Neuronal stem cell (in vitro differentiated cells): Measurements from ENCODE around the gene ARID5A.

ENCODE experiments used
- DNase-seq: peaks from one replicate; pipeline ENCODE4 v3.0.0-alpha.2; 2013; ENCODE audit warnings: low spot score
- H2AFZ ChIP-seq: one replicate; pipeline ENCODE4 v1.6.1; 2013; ENCODE audit warnings: mild to moderate bottlenecking, low read length, inconsistent platforms
- H2AK5ac ChIP-seq: 2 replicates; pipeline ENCODE4 v1.6.1; 2013; ENCODE audit warnings: low read depth, mild to moderate bottlenecking, inconsistent platforms, low read length, moderate library complexity, mixed read lengths
- H2BK120ac ChIP-seq: 2 replicates; pipeline ENCODE4 v1.6.1; 2013; ENCODE audit warnings: low read depth, mild to moderate bottlenecking, inconsistent platforms, low read length, moderate library complexity, mixed read lengths
- H2BK12ac ChIP-seq: one replicate; pipeline ENCODE4 v1.6.1; 2013; ENCODE audit warnings: low read length, inconsistent platforms
- H2BK15ac ChIP-seq: 2 replicates; pipeline ENCODE4 v1.6.1; 2013; ENCODE audit warnings: mild to moderate bottlenecking, low read length, inconsistent platforms, mixed read lengths
- H2BK5ac ChIP-seq: one replicate; pipeline ENCODE4 v1.6.1; 2013; ENCODE audit warnings: inconsistent platforms, mild to moderate bottlenecking, low read length, moderate library complexity
- H3K14ac ChIP-seq: one replicate; pipeline ENCODE4 v1.6.1; 2013; ENCODE audit warnings: low read length, inconsistent platforms
- H3K18ac ChIP-seq: 2 replicates; pipeline ENCODE4 v1.6.1; 2013; ENCODE audit warnings: low read length, inconsistent platforms
- H3K23ac ChIP-seq: 2 replicates; pipeline ENCODE4 v1.6.1; 2013; ENCODE audit warnings: low read depth, mild to moderate bottlenecking, mixed read lengths, low read length, inconsistent platforms; ENCODE audit not compliant: poor library complexity
- H3K27ac ChIP-seq: replicated peaks from 3 replicates; pipeline ENCODE4 v1.5.1; 2013; ENCODE audit warnings: low read length, inconsistent platforms
- H3K27me3 ChIP-seq, 3 experiments: 2 replicates each; pipeline ENCODE4 v1.6.1; 2013; ENCODE audit warnings: low read length in 3 of 3, mild to moderate bottlenecking in 2 of 3, inconsistent platforms in 1 of 3, low read depth in 1 of 3, mixed read lengths in 1 of 3, moderate library complexity in 1 of 3; ENCODE audit not compliant: control insufficient read depth in 3 of 3, insufficient read depth in 3 of 3
- H3K36me3 ChIP-seq, 2 donors: replicated peaks in 1 of 2; 2 replicates each; pipeline ENCODE4 v1.6.1; 2013; ENCODE audit warnings: low read length in 2 of 2; ENCODE audit not compliant: control insufficient read depth in 2 of 2, insufficient read depth in 2 of 2
- H3K4ac ChIP-seq: 2 replicates; pipeline ENCODE4 v1.6.1; 2013; ENCODE audit warnings: inconsistent platforms, mild to moderate bottlenecking, low read length, moderate library complexity
- H3K4me1 ChIP-seq, 2 donors: 1 replicate in 1 of 2; 2 replicates in 1 of 2; pipeline ENCODE4 v1.6.1; 2013; ENCODE audit warnings: low read length in 2 of 2, low read depth in 1 of 2; ENCODE audit not compliant: control insufficient read depth in 2 of 2, insufficient read depth in 1 of 2
- H3K4me2 ChIP-seq: one replicate; pipeline ENCODE4 v1.6.1; 2013; ENCODE audit warnings: mild to moderate bottlenecking, low read length, inconsistent platforms; ENCODE audit not compliant: insufficient read depth, poor library complexity, severe bottlenecking
- H3K4me3 ChIP-seq, 2 donors: 2 replicates each; pipeline ENCODE4 v1.5.1; 2013; ENCODE audit warnings: low read length in 2 of 2, mild to moderate bottlenecking in 2 of 2, inconsistent platforms in 1 of 2, moderate library complexity in 1 of 2
- H3K79me1 ChIP-seq: one replicate; pipeline ENCODE4 v1.6.1; 2013; ENCODE audit warnings: low read depth, mild to moderate bottlenecking, inconsistent platforms, low read length, moderate library complexity
- H3K9ac ChIP-seq: one replicate; pipeline ENCODE4 v1.6.1; 2013; ENCODE audit warnings: mild to moderate bottlenecking, low read depth, low read length, inconsistent platforms; ENCODE audit not compliant: poor library complexity
- H3K9me3 ChIP-seq, 2 donors: replicated peaks in 1 of 2; 2 replicates each; pipeline versions ENCODE3 to v1.6.1; 2013; ENCODE audit warnings: low read length in 2 of 2, mild to moderate bottlenecking in 2 of 2, inconsistent platforms in 1 of 2, low read depth in 1 of 2, mixed read lengths in 1 of 2, moderate library complexity in 1 of 2; ENCODE audit not compliant: control insufficient read depth in 2 of 2, insufficient read depth in 1 of 2
- H4K8ac ChIP-seq: one replicate; pipeline ENCODE4 v1.6.1; 2013; ENCODE audit warnings: low read depth, mild to moderate bottlenecking, inconsistent platforms, low read length, moderate library complexity
- H4K91ac ChIP-seq: one replicate; pipeline ENCODE4 v1.6.1; 2013; ENCODE audit warnings: low read length, low read depth, mild to moderate bottlenecking, inconsistent platforms; ENCODE audit not compliant: poor library complexity
- WGBS, 2 donors: extraction: QIAGEN DNeasy Blood & Tissue Kit; methylation state at CpG; one replicate each; pipeline ENCODE4 v1.1.7; 2013; ENCODE audit warnings: missing lambda C conversion rate in 2 of 2, mixed read lengths in 1 of 2; ENCODE audit not compliant: insufficient read length in 2 of 2, insufficient replicate concordance in 1 of 2; ENCODE audit errors: extremely low coverage in 2 of 2; 5-methylcytosine and 5-hydroxymethylcytosine counted together

ARID5A gene

GRCh38 chr2:96505231-96505889 lies 31.2 kb upstream of the ARID5A start, which contains the start of gene NEURL3:
TSS of gene NEURL3 (minus strand) at chr2:96505357. CDS start at chr2:96505286, 71 bp downstream.
- no CpG with 5 or more reads among the region's 9 CpGs for WGBS, 2 donors
- H2AK5ac ChIP-seq = peak within 1 kb of the TSS; percentile 83
- no peak within 1 kb of the TSS for H2BK5ac ChIP-seq
- H3K9me3 ChIP-seq = no peaks in the 10 kb centered on the region
- H4K91ac ChIP-seq = no peak within 1 kb of the TSS
- no peak within 1 kb of the TSS for H4K8ac ChIP-seq
- H3K9ac ChIP-seq = no peak within 1 kb of the TSS
- peaks cover 0 to 17% (median 15%) of the 10 kb centered on the region in 3 experiments for H3K27me3 ChIP-seq
- no peak within 1 kb of the TSS for H3K4ac ChIP-seq
- H3K79me1 ChIP-seq = peaks cover under 1% of the 10 kb centered on the region
- no peak within 1 kb of the TSS for H2AFZ ChIP-seq
- no peak within 1 kb of the TSS for H3K4me2 ChIP-seq
- H3K27ac ChIP-seq = no peak within 1 kb of the TSS
- H3K4me1 ChIP-seq = peaks cover 3 to 11% of the 10 kb centered on the region in 2 donors
- no peak within 1 kb of the TSS for H2BK12ac ChIP-seq
- no peak for DNase-seq
- no peak within 1 kb of the TSS for H3K4me3 ChIP-seq
- H3K14ac ChIP-seq = no peak within 1 kb of the TSS
- H2BK120ac ChIP-seq = no peak within 1 kb of the TSS
- no peak within 1 kb of the TSS for H2BK15ac ChIP-seq
- no peak within 1 kb of the TSS for H3K23ac ChIP-seq
- no peak within 1 kb of the TSS for H3K18ac ChIP-seq
- H3K36me3 ChIP-seq = no peaks in the 10 kb centered on the region

GRCh38 chr2:96506016-96506906 lies 30.3 kb upstream of the ARID5A start:
- no peak overlapping the region for H3K4me2 ChIP-seq
- H2AK5ac ChIP-seq = peak overlapping the region; percentile 83
- no peaks in the 10 kb centered on the region for H3K79me1 ChIP-seq
- no peak overlapping the region for H3K4me3 ChIP-seq
- no peak overlapping the region for H3K27ac ChIP-seq
- H2BK120ac ChIP-seq = no peak overlapping the region
- no CpG with 5 or more reads among the region's 8 CpGs for WGBS, 2 donors
- H3K9ac ChIP-seq = no peak overlapping the region
- H3K23ac ChIP-seq = no peak overlapping the region
- H2AFZ ChIP-seq = no peak overlapping the region
- H4K8ac ChIP-seq = no peak overlapping the region
- DNase-seq = no peak
- peaks cover 0 to 24% (median 20%) of the 10 kb centered on the region in 3 experiments for H3K27me3 ChIP-seq
- H2BK5ac ChIP-seq = no peak overlapping the region
- peak overlapping the region; percentile 27 for H3K18ac ChIP-seq
- no peaks in the 10 kb centered on the region for H3K9me3 ChIP-seq
- peak overlapping the region; percentile 3 for H3K4ac ChIP-seq
- no peak overlapping the region for H2BK12ac ChIP-seq
- H3K4me1 ChIP-seq = peaks cover 3 to 11% of the 10 kb centered on the region in 2 donors
- no peak overlapping the region for H2BK15ac ChIP-seq
- no peak overlapping the region for H3K14ac ChIP-seq
- H3K36me3 ChIP-seq = no peaks in the 10 kb centered on the region
- no peak overlapping the region for H4K91ac ChIP-seq

GRCh38 chr2:96506907-96507240 lies 29.7 kb upstream of the ARID5A start:
- no peak overlapping the region for H2AFZ ChIP-seq
- DNase-seq = no peak
- no peak overlapping the region for H2BK120ac ChIP-seq

GRCh38 chr2:96507957-96508520 lies 28.5 kb upstream of the ARID5A start:
- Histone ChIP-seq H4K8ac (no peak overlapping the region), H3K4me1 (peaks cover 3 to 5% of the 10 kb centered on the region in 2 donors), H2BK120ac (no peak overlapping the region), H3K27ac (no peak overlapping the region), H3K23ac (peak overlapping the region; percentile 70), H3K36me3 (no peaks in the 10 kb centered on the region), H3K14ac (no peak overlapping the region), H3K4ac (peak overlapping the region; percentile 79), H3K9me3 (no peaks in the 10 kb centered on the region), H3K4me3 (no peak overlapping the region), H3K9ac (peak overlapping the region; percentile 51), H2AK5ac (peak overlapping the region; percentile 92), H4K91ac (no peak overlapping the region), H2BK5ac (no peak overlapping the region), H3K27me3 (peaks cover 0 to 27% (median 20%) of the 10 kb centered on the region in 3 experiments), H3K4me2 (peak overlapping the region; percentile 59), H3K79me1 (no peaks in the 10 kb centered on the region), H3K18ac (peak overlapping the region; percentile 87), H2AFZ (peak overlapping the region; percentile 58), H2BK12ac (peak overlapping the region; percentile 47), H2BK15ac (peak overlapping the region; percentile 97)
- no CpG with 5 or more reads among the region's 38 CpGs for WGBS, 2 donors
- peak; percentile 76 for DNase-seq

More at GRCh38 chr2:96506907-96507240, 29.7 kb upstream of the ARID5A start:
- no CpG with 5 or more reads among the region's 7 CpGs for WGBS, 2 donors
- Histone ChIP-seq H3K4me2 (no peak overlapping the region), H3K18ac (no peak overlapping the region), H2BK12ac (no peak overlapping the region), H3K79me1 (no peaks in the 10 kb centered on the region), H3K36me3 (no peaks in the 10 kb centered on the region), H3K14ac (no peak overlapping the region), H3K4me3 (no peak overlapping the region), H3K4me1 (peaks cover 3 to 5% of the 10 kb centered on the region in 2 donors), H2BK15ac (no peak overlapping the region), H3K4ac (no peak overlapping the region), H3K9ac (no peak overlapping the region), H3K9me3 (no peaks in the 10 kb centered on the region), H2BK5ac (no peak overlapping the region), H3K27ac (no peak overlapping the region), H4K8ac (no peak overlapping the region), H4K91ac (no peak overlapping the region), H3K23ac (no peak overlapping the region), H2AK5ac (no peak overlapping the region), H3K27me3 (peaks cover 0 to 27% (median 20%) of the 10 kb centered on the region in 3 experiments)
